ENCODE measurements around the gene PFDN6. TPM values are rescaled to one million over a fixed set of nuclear protein-coding genes. Genes with fewer than 3 reads are reported as not detected.

PFDN6 gene
- total and polyA plus RNA-seq, 2 of the 13 experiments (the other 11 are each of a cell fraction or from before 2014, with no cell fraction given): 75.5 to 87.0 TPM

- TF ChIP-seq THRA (CRISPR knock-in tag; IDR thresholded peaks at IDR 0.05; ENCODE audit: borderline replicate concordance): no peak
- no peak; the same call in 1 of the 2 replicates for TF ChIP-seq EHMT2 (IDR thresholded peaks at IDR 0.05; ENCODE audit: borderline replicate concordance, low read depth, low read length)
- 0 out of 2 replicates have a peak, but pooled peaks have one; percentile 63 for TF ChIP-seq NR1H2 (CRISPR knock-in tag; IDR thresholded peaks at IDR 0.05; ENCODE audit: borderline replicate concordance, low read depth)
- TF ChIP-seq ZNF17 (CRISPR knock-in tag; IDR thresholded peaks at IDR 0.05): no peak
- TF ChIP-seq MAX (IDR thresholded peaks at IDR 0.05): peak; percentile 95
- no peak for TF ChIP-seq TCF12 (IDR thresholded peaks at IDR 0.05)
- no peak for TF ChIP-seq TCF12 (CRISPR knock-in tag; IDR thresholded peaks at IDR 0.05)
- no peak for TF ChIP-seq MYNN (CRISPR knock-in tag; IDR thresholded peaks at IDR 0.05; ENCODE audit: low read depth)
- peak; percentile 50 for TF ChIP-seq GATAD2A (CRISPR knock-in tag; IDR thresholded peaks at IDR 0.05)
- 0 out of 2 replicates have a peak, but pooled peaks have one; percentile 36 for TF ChIP-seq ZNF768 (CRISPR knock-in tag; IDR thresholded peaks at IDR 0.05)
- no peak for TF ChIP-seq RAD51 (IDR thresholded peaks at IDR 0.05; ENCODE audit: borderline replicate concordance)
- TF ChIP-seq NFE2L1 (CRISPR knock-in tag; IDR thresholded peaks at IDR 0.05; ENCODE audit: borderline replicate concordance): no peak
- TF ChIP-seq ZNF691 (CRISPR knock-in tag; IDR thresholded peaks at IDR 0.05; ENCODE audit: borderline replicate concordance, low read depth): peak; percentile 66; the same call in 1 of the 2 replicates
- TF ChIP-seq SALL2 (CRISPR knock-in tag; IDR thresholded peaks at IDR 0.05): no peak
- no peak; the same call in 1 of the 2 replicates for TF ChIP-seq ZNF572 (CRISPR knock-in tag; IDR thresholded peaks at IDR 0.05)
- no peak for TF ChIP-seq ZNF790 (CRISPR knock-in tag; IDR thresholded peaks at IDR 0.05; ENCODE audit: borderline replicate concordance)
- TF ChIP-seq ZNF296 (CRISPR knock-in tag; conservative IDR thresholded peaks at IDR 0.05): no peak
- no peak for TF ChIP-seq ZNF597 (CRISPR knock-in tag; IDR thresholded peaks at IDR 0.05)
- TF ChIP-seq MED8 (CRISPR knock-in tag; IDR thresholded peaks at IDR 0.05; ENCODE audit: insufficient replicate concordance): no peak
- no peak for TF ChIP-seq HIC2 (CRISPR knock-in tag; IDR thresholded peaks at IDR 0.05; ENCODE audit: low read depth)
- no peak for TF ChIP-seq GRHL1 (CRISPR knock-in tag; conservative IDR thresholded peaks at IDR 0.05)
- peak; percentile 67; the same call in 1 of the 2 replicates for TF ChIP-seq KMT2B (CRISPR knock-in tag; IDR thresholded peaks at IDR 0.05)
Observed at GRCh38 chr6:33288921-33289783, at the start of gene PFDN6, which contains the start of gene WDR46 (continued).
